Measurements from ENCODE around the gene SPEG.

DNA sequence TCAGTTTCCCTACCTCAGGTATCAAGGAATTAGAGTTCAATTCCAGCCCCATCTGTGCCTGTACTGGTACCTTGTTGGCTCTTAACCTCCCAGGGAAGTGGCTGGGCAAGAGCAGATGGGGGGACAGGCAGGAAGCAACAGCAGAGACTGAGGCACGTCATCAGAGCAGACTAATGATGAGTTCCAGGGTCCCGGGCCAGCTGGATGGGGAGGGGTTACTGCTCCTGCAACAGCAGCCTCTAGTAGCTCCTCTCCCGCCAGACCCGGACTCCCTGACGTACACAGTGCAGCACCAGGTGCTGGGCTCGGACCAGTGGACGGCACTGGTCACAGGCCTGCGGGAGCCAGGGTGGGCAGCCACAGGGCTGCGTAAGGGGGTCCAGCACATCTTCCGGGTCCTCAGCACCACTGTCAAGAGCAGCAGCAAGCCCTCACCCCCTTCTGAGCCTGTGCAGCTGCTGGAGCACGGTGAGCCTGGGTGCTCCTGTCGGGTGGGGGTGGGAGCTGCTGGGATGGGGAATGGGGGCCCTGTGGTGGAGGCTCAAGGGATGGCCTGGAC, 38.1 kb downstream of the SPEG start:
- no peak for TF ChIP-seq POLR2A (IDR thresholded peaks at IDR 0.05; ENCODE audit: low read depth, low read length)
- TF ChIP-seq TAF1 (IDR thresholded peaks at IDR 0.05; ENCODE audit: low read depth, low read length), result no peak
- TF ChIP-seq POU2F2 (IDR thresholded peaks at IDR 0.05; ENCODE audit: low read depth, low read length), result no peak
- no peak for TF ChIP-seq POLR2AphosphoS5 (IDR thresholded peaks at IDR 0.05; ENCODE audit: low read depth, low read length)
- no peak for TF ChIP-seq PAX5 (IDR thresholded peaks at IDR 0.05; ENCODE audit: insufficient read depth, low read length, severe bottlenecking)
- no peak for TF ChIP-seq SPI1 (IDR thresholded peaks at IDR 0.05; ENCODE audit: low read depth, low read length)
